SK-N-SH (cell line): ENCODE measurements around the gene TTC22. TPM values are rescaled to one million over a fixed set of nuclear protein-coding genes. Genes with fewer than 3 reads are reported as not detected.
A peak's percentile ranks its signal among the peaks of the same experiment; 100 is the strongest.

Source experiments
- CTCF ChIA-PET: fragments of 300-600, 350-600 bp; formaldehyde crosslinking; extraction: SDS; loops from one replicate; lab custom pipeline; 2021; lab: Yijun Ruan, JAX
- POLR2A ChIA-PET: fragments of 350-600 bp; sonication (Branson Sonifier 250); formaldehyde crosslinking; extraction: SDS; loops from one replicate; lab custom pipeline; 2020; ENCODE audit warnings: antibody characterized with exemption, inconsistent platforms; lab: Yijun Ruan, JAX
- DNase-seq: peaks from one replicate; pipeline ENCODE4 v3.0.0; 2012
- H2AFZ ChIP-seq: fragments of 200-600 bp; sonication (generic); 2 replicates; pipeline ENCODE4 v1.8.1; 2016; ENCODE audit warnings: antibody characterized with exemption, mild to moderate bottlenecking, low read depth
- H3F3A ChIP-seq: fragments of 200-600 bp; sonication (generic); replicated peaks from 2 replicates; pipeline ENCODE3; 2016; ENCODE audit warnings: antibody characterized with exemption, mild to moderate bottlenecking; ENCODE audit not compliant: insufficient read depth
- H3K27ac ChIP-seq, 2 experiments: fragments of 200-500 bp in 1 of 2; fragments of 200-600 bp in 1 of 2; sonication (Bioruptor generic) in 1 of 2; sonication (generic), shearing (Covaris generic) in 1 of 2; 2 replicates each; pipeline versions ENCODE4 v1.5.1 to v1.6.1; 2014 to 2016; ENCODE audit warnings: low read depth in 2 of 2, inconsistent platforms in 1 of 2, low read length in 1 of 2, mild to moderate bottlenecking in 1 of 2, mixed read lengths in 1 of 2
- H3K27me3 ChIP-seq: fragments of 200-600 bp; sonication (generic), shearing (Covaris generic); 2 replicates; pipeline ENCODE4 v1.6.1; 2016; ENCODE audit warnings: mixed run types; ENCODE audit not compliant: insufficient read depth
- H3K36me3 ChIP-seq, 2 experiments: fragments of 200-500 bp in 1 of 2; fragments of 200-600 bp in 1 of 2; sonication (Bioruptor generic) in 1 of 2; sonication (generic) in 1 of 2; replicated peaks in 1 of 2; 2 replicates each; pipeline versions ENCODE3 to v1.5.1; 2014 to 2016; ENCODE audit warnings: low read length in 1 of 2, mild to moderate bottlenecking in 1 of 2; ENCODE audit not compliant: insufficient read depth in 2 of 2, control insufficient read depth in 1 of 2
- H3K4me1 ChIP-seq, 2 experiments: fragments of 200-500 bp in 1 of 2; fragments of 200-600 bp in 1 of 2; sonication (Bioruptor generic) in 1 of 2; sonication (generic), shearing (Covaris generic) in 1 of 2; 2 replicates each; pipeline versions ENCODE4 v1.5.1 to v1.6.1; 2014 to 2016; ENCODE audit warnings: low read depth in 1 of 2, low read length in 1 of 2, mixed run types in 1 of 2; ENCODE audit not compliant: insufficient read depth in 2 of 2, control insufficient read depth in 1 of 2
- H3K4me2 ChIP-seq: fragments of 200-600 bp; sonication (generic), shearing (Covaris generic); 2 replicates; pipeline ENCODE4 v1.6.1; 2017; ENCODE audit warnings: mixed run types
- H3K4me3 ChIP-seq, 2 experiments: fragments of 200-500 bp in 1 of 2; fragments of 200-600 bp in 1 of 2; sonication (Bioruptor generic) in 1 of 2; sonication (generic), shearing (Covaris generic) in 1 of 2; 2 replicates each; pipeline versions ENCODE4 v1.5.1 to v1.8.1; 2014 to 2016; ENCODE audit warnings: low read depth in 2 of 2, inconsistent platforms in 1 of 2, low read length in 1 of 2, mild to moderate bottlenecking in 1 of 2, mixed read lengths in 1 of 2, moderate library complexity in 1 of 2
- H3K79me2 ChIP-seq: fragments of 200-600 bp; sonication (generic); 2 replicates; pipeline ENCODE4 v1.8.1; 2017; ENCODE audit warnings: mild to moderate bottlenecking; ENCODE audit not compliant: insufficient read depth
- H3K9ac ChIP-seq: fragments of 200-600 bp; sonication (generic); 2 replicates; pipeline ENCODE4 v1.6.1; 2017; ENCODE audit warnings: mixed run types
- H3K9me2 ChIP-seq: fragments of 200-600 bp; sonication (generic); 2 replicates; pipeline ENCODE4 v1.6.1; 2017; ENCODE audit warnings: mixed run types
- H3K9me3 ChIP-seq: fragments of 200-600 bp; sonication (generic); 2 replicates; pipeline ENCODE4 v1.6.1; 2017; ENCODE audit warnings: mixed run types, mild to moderate bottlenecking, moderate library complexity
- H4K20me1 ChIP-seq: fragments of 200-600 bp; sonication (generic); 2 replicates; pipeline ENCODE4 v1.6.1; 2017; ENCODE audit warnings: mild to moderate bottlenecking, mixed run types; ENCODE audit not compliant: insufficient read depth
- CHD2 ChIP-seq: fragments of 150-350 bp; IDR thresholded peaks from 2 replicates; pipeline ENCODE4 v1.6.1; 2018; ENCODE audit warnings: low read length; ENCODE audit not compliant: partially characterized antibody
- FOXJ3 ChIP-seq: sonication (generic); formaldehyde crosslinking; IDR thresholded peaks from 2 replicates; pipeline ENCODE4 v1.5.1; 2020; ENCODE audit warnings: mild to moderate bottlenecking, missing genetic modification reagents
- FOXM1 ChIP-seq: IDR thresholded peaks from 2 replicates; pipeline ENCODE4 v1.4.0; 2012; ENCODE audit warnings: low read depth, mild to moderate bottlenecking
- MEF2A ChIP-seq: IDR thresholded peaks from 2 replicates; pipeline ENCODE4 v1.4.0; 2012; ENCODE audit warnings: low read depth, borderline replicate concordance
- NRF1 ChIP-seq: IDR thresholded peaks from 2 replicates; pipeline ENCODE4 v1.6.1; 2012; ENCODE audit warnings: low read depth, mild to moderate bottlenecking, low read length
- RAD21 ChIP-seq: IDR thresholded peaks from 2 replicates; pipeline ENCODE4 v1.6.1; 2012; ENCODE audit warnings: mild to moderate bottlenecking, low read length
- RCOR1 ChIP-seq: fragments of 150-350 bp; IDR thresholded peaks from 2 replicates; pipeline ENCODE4 v1.6.1; 2017; ENCODE audit warnings: antibody characterized with exemption, low read length
- SMC3 ChIP-seq: IDR thresholded peaks from 2 replicates; pipeline ENCODE4 v1.6.1; 2012; ENCODE audit warnings: low read depth, low read length, improper control_type of control experiment
- TCF12 ChIP-seq: IDR thresholded peaks from 2 replicates; pipeline ENCODE4 v1.4.0; 2012
- TEAD4 ChIP-seq: IDR thresholded peaks from 2 replicates; pipeline ENCODE4 v1.4.0; 2012; ENCODE audit warnings: mild to moderate bottlenecking, borderline replicate concordance; ENCODE audit not compliant: insufficient read depth
- USF2 ChIP-seq: fragments of 150-350 bp; IDR thresholded peaks from 2 replicates; pipeline ENCODE4 v1.6.1; 2017; ENCODE audit warnings: antibody characterized with exemption, low read length, low read depth, borderline replicate concordance
- WGBS: methylation state at CpG from one replicate; pipeline ENCODE4 v1.1.6; 2017; ENCODE audit warnings: low lambda C conversion rate; 5-methylcytosine and 5-hydroxymethylcytosine counted together
- polyA plus RNA-seq, 3 experiments: library from polyadenylated mRNA; depleted of rRNA; stranded (reverse); fragments of >200 nt; gene quantifications; 2 replicates each; pipeline ENCODE4 v1.2.3, GENCODE V29; 2012
- TF ChIP-seq, protein P1 (sequence below): fragments of 200-600 bp; sonication (generic); IDR thresholded peaks from 2 replicates; pipeline ENCODE4 v1.6.1; 2017; ENCODE audit warnings: antibody characterized with exemption, mild to moderate bottlenecking, moderate library complexity
- TF ChIP-seq, protein P2 (sequence below): IDR thresholded peaks from 2 replicates; pipeline ENCODE4 v1.6.1; 2012; ENCODE audit warnings: mild to moderate bottlenecking, low read depth, low read length, moderate library complexity

TTC22 gene
- polyA plus RNA-seq, 1 of the 3 experiments (the other 2 are of a cell fraction), result not detected

DNA sequence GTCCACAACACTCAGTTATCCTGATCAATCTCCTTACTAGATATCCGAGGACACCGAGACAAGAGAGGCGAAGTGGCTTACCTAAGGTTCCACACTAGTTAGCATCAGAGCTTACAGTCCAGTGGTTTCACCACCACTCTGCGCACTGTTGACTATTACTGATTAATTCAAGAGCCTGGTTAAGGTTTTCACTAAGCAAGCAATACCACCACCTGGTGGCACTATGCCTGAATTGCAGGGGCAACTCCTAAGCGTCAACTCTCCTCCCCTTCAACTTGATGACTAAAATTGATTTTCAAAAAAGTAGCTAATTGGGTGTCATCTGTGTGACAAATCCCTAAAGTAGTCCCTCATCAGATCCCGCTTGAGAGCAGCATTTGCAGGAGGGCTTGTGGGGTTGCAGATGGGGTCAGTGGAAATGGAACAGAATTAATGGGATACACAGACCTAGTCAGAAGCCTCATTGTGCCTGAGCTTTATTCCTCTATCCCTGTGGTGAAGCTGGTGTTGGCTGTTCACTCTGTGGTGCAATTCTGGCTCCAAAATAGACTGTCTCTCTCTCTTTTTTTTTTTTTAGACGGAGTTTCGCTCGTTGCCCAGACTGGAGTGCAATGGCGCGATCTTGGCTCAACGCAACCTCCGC lies 9.1 kb downstream of the TTC22 start:
- no peaks in the 10 kb centered on the region for H3K27me3 ChIP-seq
- no peaks in the 10 kb centered on the region for H3K9me2 ChIP-seq
- no peak overlapping the region for H3K4me3 ChIP-seq
- H3K9ac ChIP-seq, result no peak overlapping the region
- ChIA-PET CTCF (interaction anchor here (0.6 to 3.5 kb wide), 26 partner anchors 10 to 931 kb away, joined by 3 to 19 read pairs (median 4); partner anchors contain the start of genes ACOT11, DHCR24, PARS2 and TTC4), POLR2A (no interaction called here)
- peak; percentile 63 for DNase-seq
- no peaks in the 10 kb centered on the region for H3K79me2 ChIP-seq
- WGBS, result 69% methylated on average over 13 of the region's 13 CpGs
- peak; percentile 45 for TF ChIP-seq SMC3
- TF ChIP-seq, protein P1, sequence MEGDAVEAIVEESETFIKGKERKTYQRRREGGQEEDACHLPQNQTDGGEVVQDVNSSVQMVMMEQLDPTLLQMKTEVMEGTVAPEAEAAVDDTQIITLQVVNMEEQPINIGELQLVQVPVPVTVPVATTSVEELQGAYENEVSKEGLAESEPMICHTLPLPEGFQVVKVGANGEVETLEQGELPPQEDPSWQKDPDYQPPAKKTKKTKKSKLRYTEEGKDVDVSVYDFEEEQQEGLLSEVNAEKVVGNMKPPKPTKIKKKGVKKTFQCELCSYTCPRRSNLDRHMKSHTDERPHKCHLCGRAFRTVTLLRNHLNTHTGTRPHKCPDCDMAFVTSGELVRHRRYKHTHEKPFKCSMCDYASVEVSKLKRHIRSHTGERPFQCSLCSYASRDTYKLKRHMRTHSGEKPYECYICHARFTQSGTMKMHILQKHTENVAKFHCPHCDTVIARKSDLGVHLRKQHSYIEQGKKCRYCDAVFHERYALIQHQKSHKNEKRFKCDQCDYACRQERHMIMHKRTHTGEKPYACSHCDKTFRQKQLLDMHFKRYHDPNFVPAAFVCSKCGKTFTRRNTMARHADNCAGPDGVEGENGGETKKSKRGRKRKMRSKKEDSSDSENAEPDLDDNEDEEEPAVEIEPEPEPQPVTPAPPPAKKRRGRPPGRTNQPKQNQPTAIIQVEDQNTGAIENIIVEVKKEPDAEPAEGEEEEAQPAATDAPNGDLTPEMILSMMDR, result peak; percentile 62
- TF ChIP-seq USF2, result no peak
- peak; percentile 65 for TF ChIP-seq RAD21
- no peaks in the 10 kb centered on the region for H3F3A ChIP-seq
- no peaks in the 10 kb centered on the region for H4K20me1 ChIP-seq
- no peaks in the 10 kb centered on the region for H3K36me3 ChIP-seq
- H3K4me1 ChIP-seq, result peaks cover 5 to 40% of the 10 kb centered on the region in 2 experiments; a peak in 2 of 4 replicates
- H3K9me3 ChIP-seq, result no peaks in the 10 kb centered on the region
- H2AFZ ChIP-seq, result no peak overlapping the region
- no peak overlapping the region for H3K4me2 ChIP-seq
- no peak overlapping the region; a peak in 1 of 4 replicates for H3K27ac ChIP-seq

GRCh38 chr1:54788459-54788858 lies 12.7 kb downstream of the TTC22 start:
- TF ChIP-seq CHD2 (no peak), FOXJ3 (no peak), RCOR1 (no peak), TEAD4 (no peak), FOXM1 (no peak), MEF2A (no peak), TCF12 (no peak), NRF1 (no peak)
- TF ChIP-seq, protein P1, result no peak
- TF ChIP-seq, protein P2, sequence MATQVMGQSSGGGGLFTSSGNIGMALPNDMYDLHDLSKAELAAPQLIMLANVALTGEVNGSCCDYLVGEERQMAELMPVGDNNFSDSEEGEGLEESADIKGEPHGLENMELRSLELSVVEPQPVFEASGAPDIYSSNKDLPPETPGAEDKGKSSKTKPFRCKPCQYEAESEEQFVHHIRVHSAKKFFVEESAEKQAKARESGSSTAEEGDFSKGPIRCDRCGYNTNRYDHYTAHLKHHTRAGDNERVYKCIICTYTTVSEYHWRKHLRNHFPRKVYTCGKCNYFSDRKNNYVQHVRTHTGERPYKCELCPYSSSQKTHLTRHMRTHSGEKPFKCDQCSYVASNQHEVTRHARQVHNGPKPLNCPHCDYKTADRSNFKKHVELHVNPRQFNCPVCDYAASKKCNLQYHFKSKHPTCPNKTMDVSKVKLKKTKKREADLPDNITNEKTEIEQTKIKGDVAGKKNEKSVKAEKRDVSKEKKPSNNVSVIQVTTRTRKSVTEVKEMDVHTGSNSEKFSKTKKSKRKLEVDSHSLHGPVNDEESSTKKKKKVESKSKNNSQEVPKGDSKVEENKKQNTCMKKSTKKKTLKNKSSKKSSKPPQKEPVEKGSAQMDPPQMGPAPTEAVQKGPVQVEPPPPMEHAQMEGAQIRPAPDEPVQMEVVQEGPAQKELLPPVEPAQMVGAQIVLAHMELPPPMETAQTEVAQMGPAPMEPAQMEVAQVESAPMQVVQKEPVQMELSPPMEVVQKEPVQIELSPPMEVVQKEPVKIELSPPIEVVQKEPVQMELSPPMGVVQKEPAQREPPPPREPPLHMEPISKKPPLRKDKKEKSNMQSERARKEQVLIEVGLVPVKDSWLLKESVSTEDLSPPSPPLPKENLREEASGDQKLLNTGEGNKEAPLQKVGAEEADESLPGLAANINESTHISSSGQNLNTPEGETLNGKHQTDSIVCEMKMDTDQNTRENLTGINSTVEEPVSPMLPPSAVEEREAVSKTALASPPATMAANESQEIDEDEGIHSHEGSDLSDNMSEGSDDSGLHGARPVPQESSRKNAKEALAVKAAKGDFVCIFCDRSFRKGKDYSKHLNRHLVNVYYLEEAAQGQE, result no peak
- peaks cover 0 to 36% of the 10 kb centered on the region in 2 experiments; a peak in 1 of 4 replicates for H3K4me1 ChIP-seq
- no peaks in the 10 kb centered on the region for H3F3A ChIP-seq
- ChIA-PET POLR2A (interaction anchor here (0.6 kb wide), 1 partner anchor 16 kb away, joined by 3 read pairs; no protein-coding TSS in a partner anchor), CTCF (no interaction called here)
- no peak overlapping the region for H3K4me3 ChIP-seq
- no peak overlapping the region for H2AFZ ChIP-seq
- peak overlapping the region in 1 of 2 experiments; percentile 5; a peak in 1 of 4 replicates for H3K27ac ChIP-seq
- H3K36me3 ChIP-seq, result no peaks in the 10 kb centered on the region
- no peaks in the 10 kb centered on the region for H3K27me3 ChIP-seq
- H3K9me2 ChIP-seq, result no peaks in the 10 kb centered on the region
- WGBS, result 11% methylated on average over 5 of the region's 5 CpGs
- no peak overlapping the region for H3K9ac ChIP-seq
- H3K4me2 ChIP-seq, result no peak overlapping the region
- no peaks in the 10 kb centered on the region for H3K9me3 ChIP-seq
- no peak for DNase-seq
- H4K20me1 ChIP-seq, result no peaks in the 10 kb centered on the region
- no peaks in the 10 kb centered on the region for H3K79me2 ChIP-seq
